Osteoblast (primary cell): ENCODE data around the gene SERF1A. TPM values are rescaled to one million over a fixed set of nuclear protein-coding genes. Genes with fewer than 3 reads are reported as not detected.
"Not testable (repeated sequence)": the region's sequence is repeated elsewhere in the genome, so short reads cannot be mapped to it uniquely, and the experiment has no call there.

Experiments
- DNase-seq: peaks from one replicate; pipeline ENCODE4 v3.0.0; 2011; ENCODE audit warnings: low spot score, mixed read lengths; ENCODE audit not compliant: insufficient read length; ENCODE audit errors: missing footprints
- H2AFZ ChIP-seq: 2 replicates; pipeline ENCODE4 v1.6.0; 2011; ENCODE audit warnings: mild to moderate bottlenecking, low read length
- H3K27ac ChIP-seq: 2 replicates; pipeline ENCODE4 v1.5.1; 2011; ENCODE audit warnings: mild to moderate bottlenecking, low read depth, low read length, moderate library complexity
- H3K27me3 ChIP-seq: 2 replicates; pipeline ENCODE4 v1.6.0; 2012; ENCODE audit warnings: mild to moderate bottlenecking, control low read depth, inconsistent platforms, low read length, moderate library complexity; ENCODE audit not compliant: insufficient read depth
- H3K36me3 ChIP-seq: 2 replicates; pipeline ENCODE4 v1.5.1; 2011; ENCODE audit warnings: mild to moderate bottlenecking, low read length, control low read depth, moderate library complexity; ENCODE audit not compliant: insufficient read depth
- H3K4me1 ChIP-seq: 2 replicates; pipeline ENCODE4 v1.5.1; 2011; ENCODE audit warnings: mild to moderate bottlenecking, low read length, control low read depth, moderate library complexity; ENCODE audit not compliant: insufficient read depth
- H3K4me2 ChIP-seq: 2 replicates; pipeline ENCODE4 v1.6.0; 2011; ENCODE audit warnings: mild to moderate bottlenecking, low read length; ENCODE audit not compliant: insufficient read depth
- H3K4me3 ChIP-seq: fragments of 200-600 bp; sonication (generic); 3 replicates; pipeline ENCODE4 v1.5.1; 2012; ENCODE audit warnings: mild to moderate bottlenecking, low read length, inconsistent platforms; ENCODE audit not compliant: insufficient read depth
- H3K79me2 ChIP-seq: 2 replicates; pipeline ENCODE4 v1.6.0; 2012; ENCODE audit warnings: mild to moderate bottlenecking, low read length, control low read depth, inconsistent platforms; ENCODE audit not compliant: insufficient read depth
- H3K9me3 ChIP-seq: 2 replicates; pipeline ENCODE4 v1.5.1; 2011; ENCODE audit warnings: low read depth, low read length, control low read depth
- H4K20me1 ChIP-seq: 2 replicates; pipeline ENCODE4 v1.6.0; 2012; ENCODE audit warnings: mild to moderate bottlenecking, low read length, control low read depth; ENCODE audit not compliant: insufficient read depth
- small RNA-seq: library from RNA; depleted of rRNA; stranded (forward); fragments of <200 nt; gene quantifications from one replicate; pipeline ENCODE3, GENCODE V24; 2012
- total RNA-seq: library from RNA; depleted of rRNA; stranded (reverse); fragments of >200 nt; gene quantifications from 2 replicates; pipeline ENCODE4 v1.2.3, GENCODE V29; 2012

SERF1A gene
- total RNA-seq, 1 donor = 14.1 TPM

DNA sequence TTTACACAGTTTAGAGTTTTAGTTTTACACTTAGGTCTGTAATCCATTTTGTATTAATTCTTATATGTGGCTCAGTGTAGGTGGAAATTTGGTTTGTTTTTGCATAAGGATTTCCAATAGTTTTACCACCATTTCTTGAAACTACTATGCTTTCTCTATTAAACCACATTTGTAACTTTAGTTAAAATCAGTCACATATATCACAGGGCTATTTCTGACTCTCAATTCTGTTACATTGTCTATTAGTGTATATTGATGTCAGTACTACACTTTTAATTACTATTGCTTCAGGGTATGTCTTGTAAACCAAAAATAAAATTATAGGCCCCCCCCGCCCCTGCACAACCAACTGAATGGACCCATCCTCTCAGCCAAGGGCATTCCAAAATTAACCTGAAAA, 32.1 kb downstream of the SERF1A start:
- not testable (repeated sequence) for H3K4me2 ChIP-seq, H3K79me2 ChIP-seq, DNase-seq, H3K36me3 ChIP-seq, H4K20me1 ChIP-seq, H3K9me3 ChIP-seq, H3K4me3 ChIP-seq, H3K27me3 ChIP-seq, H3K4me1 ChIP-seq, H2AFZ ChIP-seq, H3K27ac ChIP-seq

GRCh38 chr5:70953068-70953467, 52.6 kb downstream of the SERF1A start:
- not testable (repeated sequence) for H4K20me1 ChIP-seq, H3K27ac ChIP-seq, H2AFZ ChIP-seq, H3K4me1 ChIP-seq, H3K4me3 ChIP-seq, H3K9me3 ChIP-seq, H3K27me3 ChIP-seq, H3K4me2 ChIP-seq, DNase-seq, H3K36me3 ChIP-seq, H3K79me2 ChIP-seq

Small RNAs within 50 kb of the gene (small RNA-seq; reads per million reads assigned to genes)
- not detected for gene CDH12P1

Other genes starting within 250 kb of the SERF1A start
- 23.0 and 29.7 TPM in 2 replicates for gene SMN1, start 24.4 kb downstream of the SERF1A start, total RNA-seq
- 4.4 and 7.2 TPM in 2 replicates for gene NAIP, start 124.7 kb downstream of the SERF1A start, total RNA-seq
- 43.0 and 47.8 TPM in 2 replicates for gene GTF2H2, start 167.0 kb downstream of the SERF1A start, total RNA-seq